Upper lobe of right lung (tissue), 1 donor: ENCODE data around the gene PRPF40A. TPM values are rescaled to one million over a fixed set of nuclear protein-coding genes. Genes with fewer than 3 reads are reported as not detected.

Experiments used
- ATAC-seq: fragments of 200-7000 bp; cut with Tn5 transposase; one replicate; pipeline ENCODE4 v1.9.1; 2020; ENCODE audit warnings: mild to moderate bottlenecking, moderate library complexity
- DNase-seq: peaks from one replicate; pipeline ENCODE4 v3.0.0-alpha.2; 2020
- H3K27ac ChIP-seq: fragments of 200-600 bp; one replicate; pipeline ENCODE4 v1.8.0; 2022
- H3K27me3 ChIP-seq: fragments of 200-600 bp; one replicate; pipeline ENCODE4 v1.8.0; 2022; ENCODE audit warnings: mild to moderate bottlenecking
- H3K36me3 ChIP-seq: fragments of 200-600 bp; one replicate; pipeline ENCODE4 v1.8.0; 2022
- H3K4me1 ChIP-seq: fragments of 200-600 bp; one replicate; pipeline ENCODE4 v1.8.0; 2022
- H3K4me3 ChIP-seq: fragments of 200-600 bp; one replicate; pipeline ENCODE4 v1.8.0; 2022; ENCODE audit warnings: mild to moderate bottlenecking
- H3K9me3 ChIP-seq: fragments of 200-600 bp; one replicate; pipeline ENCODE4 v1.8.0; 2022
- intact Hi-C: fragments of 100-400 bp; cut with DNase I; formaldehyde crosslinking; loops from one replicate; pipeline ENCODE4 v1.11.0; 2022
- total RNA-seq: library from RNA; stranded (reverse); fragmentation: NEBNext Ultra II Directional; extraction: Animal tissue kit (Norgen Biotek cat#: 25700); gene quantifications from one replicate; pipeline ENCODE4 v1.2.1, GENCODE V29; 2021
- TF ChIP-seq, protein P1 (sequence below): fragments of 200-600 bp; IDR thresholded peaks from one replicate; pipeline ENCODE4 v1.8.0; 2022; ENCODE audit warnings: antibody characterized with exemption
- donor health status: DM: no; HTN: yes; CAD: no; lungs with severe emphysema.

The PRPF40A gene
- total RNA-seq, 1 donor from 2014 or later, result 71.6 TPM

DNA sequence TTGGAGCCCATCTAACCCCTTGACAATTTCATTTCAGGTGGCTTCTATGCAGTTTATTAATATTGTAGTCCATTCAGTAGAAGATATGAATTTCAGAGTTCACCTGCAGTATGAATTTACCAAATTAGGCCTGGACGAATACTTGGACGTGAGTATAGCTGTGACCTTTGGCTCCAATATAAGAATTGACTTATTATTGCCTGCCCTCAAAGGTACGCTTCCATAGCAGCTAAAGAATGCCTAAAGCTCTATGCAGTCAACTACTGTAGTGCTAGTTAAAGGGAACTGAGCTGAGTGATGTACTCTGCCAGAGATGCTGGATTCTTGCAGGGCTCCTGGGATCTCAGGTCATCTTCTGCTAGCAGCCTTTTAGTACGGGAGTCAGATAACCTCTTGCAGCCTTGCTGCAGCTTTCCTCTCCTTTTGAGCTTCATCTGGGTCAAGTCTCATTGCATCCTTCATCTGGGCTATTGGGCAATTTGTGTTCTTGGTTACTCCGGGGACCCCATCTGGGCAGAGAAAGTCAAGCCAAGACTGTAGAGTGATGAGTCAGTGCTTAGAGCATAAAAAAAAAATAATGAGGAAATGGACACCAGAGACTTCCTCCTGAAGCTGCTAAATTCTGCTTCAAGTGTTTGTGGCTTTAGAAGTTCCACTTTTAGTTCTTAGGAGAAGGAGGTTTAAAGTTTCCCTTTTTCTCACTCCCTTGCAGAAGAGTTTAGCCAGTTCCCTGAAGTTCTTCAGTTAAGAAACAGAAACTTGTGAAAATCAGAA lies 105.6 kb downstream of the PRPF40A start:
- H3K27ac ChIP-seq, result peak overlapping the region; percentile 67
- intact Hi-C loops, result no loop called here
- H3K4me3 ChIP-seq, result no peak overlapping the region
- peaks cover 10% of the 10 kb centered on the region for H3K4me1 ChIP-seq
- no peaks in the 10 kb centered on the region for H3K27me3 ChIP-seq
- TF ChIP-seq, protein P1, sequence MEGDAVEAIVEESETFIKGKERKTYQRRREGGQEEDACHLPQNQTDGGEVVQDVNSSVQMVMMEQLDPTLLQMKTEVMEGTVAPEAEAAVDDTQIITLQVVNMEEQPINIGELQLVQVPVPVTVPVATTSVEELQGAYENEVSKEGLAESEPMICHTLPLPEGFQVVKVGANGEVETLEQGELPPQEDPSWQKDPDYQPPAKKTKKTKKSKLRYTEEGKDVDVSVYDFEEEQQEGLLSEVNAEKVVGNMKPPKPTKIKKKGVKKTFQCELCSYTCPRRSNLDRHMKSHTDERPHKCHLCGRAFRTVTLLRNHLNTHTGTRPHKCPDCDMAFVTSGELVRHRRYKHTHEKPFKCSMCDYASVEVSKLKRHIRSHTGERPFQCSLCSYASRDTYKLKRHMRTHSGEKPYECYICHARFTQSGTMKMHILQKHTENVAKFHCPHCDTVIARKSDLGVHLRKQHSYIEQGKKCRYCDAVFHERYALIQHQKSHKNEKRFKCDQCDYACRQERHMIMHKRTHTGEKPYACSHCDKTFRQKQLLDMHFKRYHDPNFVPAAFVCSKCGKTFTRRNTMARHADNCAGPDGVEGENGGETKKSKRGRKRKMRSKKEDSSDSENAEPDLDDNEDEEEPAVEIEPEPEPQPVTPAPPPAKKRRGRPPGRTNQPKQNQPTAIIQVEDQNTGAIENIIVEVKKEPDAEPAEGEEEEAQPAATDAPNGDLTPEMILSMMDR, result no peak
- no peaks in the 10 kb centered on the region for H3K9me3 ChIP-seq
- peaks cover 20% of the 10 kb centered on the region for H3K36me3 ChIP-seq
- ATAC-seq, result peak; percentile 92
- no peak for DNase-seq

DNA sequence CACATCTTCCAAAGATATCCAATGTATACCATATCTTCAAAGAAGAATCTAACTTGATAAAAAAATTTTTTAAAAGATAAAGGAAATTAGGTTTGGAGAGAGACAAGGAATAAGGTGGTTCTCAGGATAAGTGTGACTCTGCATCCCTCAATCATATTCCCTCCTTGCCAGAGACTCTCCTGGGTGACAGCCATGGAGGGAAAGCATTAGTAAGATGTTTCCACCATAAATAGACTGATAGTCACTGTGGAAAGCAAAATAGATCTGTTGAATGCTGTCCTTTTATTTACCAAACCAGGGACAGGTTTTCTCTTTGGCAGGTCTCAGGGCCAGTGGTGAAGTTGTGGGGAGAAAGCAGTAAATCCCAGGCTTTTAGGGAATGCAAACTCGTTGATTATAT lies 107.6 kb downstream of the PRPF40A start:
- Histone ChIP-seq H3K4me3 (no peak overlapping the region), H3K27ac (no peak overlapping the region), H3K9me3 (no peaks in the 10 kb centered on the region), H3K36me3 (peaks cover 7% of the 10 kb centered on the region), H3K27me3 (no peaks in the 10 kb centered on the region), H3K4me1 (peaks cover 10% of the 10 kb centered on the region)
- TF ChIP-seq, protein P1, result no peak
- ATAC-seq (no peak), DNase-seq (no peak)
- intact Hi-C loops, result no loop called here

DNA sequence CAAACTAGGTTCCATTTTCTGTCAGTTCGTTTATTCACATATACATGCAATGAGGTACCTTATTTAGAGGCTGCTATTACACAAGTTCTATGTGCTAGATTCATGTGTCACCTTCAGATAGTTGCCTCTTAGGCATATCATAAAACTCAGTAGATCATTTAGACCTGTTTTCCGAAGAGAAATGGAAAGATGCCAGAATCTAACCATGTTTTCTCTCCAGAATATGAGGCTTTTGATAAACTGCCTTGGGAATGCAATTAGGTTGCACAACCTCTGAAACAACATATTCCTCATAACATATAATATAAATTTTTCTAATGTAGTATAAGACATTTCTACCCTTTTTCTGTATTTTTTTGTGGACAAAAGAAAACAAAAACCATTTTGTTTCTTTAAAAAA lies 108.1 kb downstream of the PRPF40A start:
- Histone ChIP-seq H3K27ac (no peak overlapping the region), H3K4me1 (peaks cover 10% of the 10 kb centered on the region), H3K4me3 (no peak overlapping the region), H3K27me3 (no peaks in the 10 kb centered on the region), H3K9me3 (no peaks in the 10 kb centered on the region), H3K36me3 (peaks cover 7% of the 10 kb centered on the region)
- intact Hi-C loops, result no loop called here
- DNase-seq (no peak), ATAC-seq (no peak)
- TF ChIP-seq, protein P1, result no peak

DNA sequence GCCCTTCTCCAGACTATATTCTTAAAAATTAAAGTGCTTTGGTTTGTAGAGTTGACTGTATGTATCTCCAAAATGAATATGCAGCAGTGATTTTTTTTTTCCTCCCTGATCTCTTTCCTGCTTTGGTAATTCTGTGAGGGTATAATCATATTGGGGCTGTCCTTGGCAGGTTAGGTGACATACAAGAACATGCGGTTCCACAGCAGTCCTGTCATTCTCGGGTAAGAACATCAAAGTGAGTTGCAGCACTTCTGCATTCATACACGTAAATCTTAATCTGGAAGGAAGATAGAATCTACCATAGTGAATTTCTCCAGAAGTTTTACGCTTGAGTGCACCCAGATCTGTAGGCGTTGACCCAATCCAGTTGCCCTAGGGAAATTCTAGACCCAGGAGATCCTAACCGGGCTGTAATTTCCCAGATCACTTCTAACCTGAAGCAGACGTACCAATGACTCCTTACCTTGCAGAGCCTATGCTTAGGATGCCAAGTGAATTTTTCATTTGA lies 109.4 kb downstream of the PRPF40A start:
- Histone ChIP-seq H3K4me3 (no peak overlapping the region), H3K36me3 (peaks cover 7% of the 10 kb centered on the region), H3K27ac (no peak overlapping the region), H3K27me3 (no peaks in the 10 kb centered on the region), H3K9me3 (no peaks in the 10 kb centered on the region), H3K4me1 (peaks cover 8% of the 10 kb centered on the region)
- DNase-seq, result no peak
- intact Hi-C loops, result no loop called here
- no peak for ATAC-seq
- TF ChIP-seq, protein P1, result no peak

DNA sequence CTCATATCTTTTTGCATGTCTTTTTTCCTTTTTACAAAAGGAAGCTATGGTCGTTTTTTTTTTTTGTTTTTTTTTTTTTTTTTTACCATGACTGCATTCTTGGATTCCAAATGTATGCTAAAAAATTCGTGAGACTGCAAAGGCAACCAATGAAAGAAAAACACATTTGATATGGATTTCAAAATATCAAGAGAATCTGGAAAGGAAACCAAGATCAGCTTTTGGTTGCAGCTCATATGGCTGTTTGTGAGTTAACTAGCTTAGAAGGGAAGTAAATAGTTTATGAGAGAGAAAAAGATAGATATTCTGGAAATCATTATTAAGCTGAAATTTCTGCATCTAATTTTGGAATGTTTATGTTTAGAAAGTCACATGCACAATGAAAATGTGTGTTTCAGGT lies 110.3 kb downstream of the PRPF40A start:
- intact Hi-C loops, result no loop called here
- DNase-seq, result no peak
- TF ChIP-seq, protein P1, result no peak
- Histone ChIP-seq H3K9me3 (no peaks in the 10 kb centered on the region), H3K27ac (no peak overlapping the region), H3K4me3 (no peak overlapping the region), H3K36me3 (peaks cover 7% of the 10 kb centered on the region), H3K4me1 (peaks cover 5% of the 10 kb centered on the region), H3K27me3 (no peaks in the 10 kb centered on the region)
- no peak for ATAC-seq
